Measurements from ENCODE around the gene FBXO11.
A peak's percentile ranks its signal among the peaks of the same experiment; 100 is the strongest.

FBXO11 gene

DNA sequence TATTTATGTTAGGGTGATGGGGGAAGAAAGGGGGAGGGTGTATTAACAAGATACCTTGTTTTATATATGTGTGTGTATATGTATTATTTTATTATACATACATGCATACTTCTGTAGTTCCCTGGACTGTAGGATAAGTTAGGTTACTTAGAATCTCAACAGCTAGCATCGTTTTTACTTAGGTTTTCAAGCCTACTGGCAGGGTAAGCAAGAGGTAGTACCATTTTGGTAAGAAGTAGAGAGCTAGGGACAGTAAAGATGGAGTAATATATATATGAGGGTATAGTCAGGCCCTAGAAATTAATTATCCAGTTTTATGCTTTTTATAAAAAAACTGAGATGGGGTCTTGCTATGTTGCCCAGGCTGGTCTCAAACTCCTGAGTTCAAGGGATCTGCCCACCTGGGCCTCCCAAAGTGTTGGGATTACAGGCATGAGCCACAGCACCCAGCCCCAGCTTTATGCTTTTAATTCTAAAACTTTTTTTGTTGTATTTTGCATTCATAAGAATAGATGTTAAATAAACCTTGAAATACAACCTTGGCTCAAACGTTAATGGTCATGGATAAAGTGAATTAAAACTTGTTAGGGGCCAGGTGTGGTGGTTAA is 110.1 kb downstream of the FBXO11 start:
- 97 to 98% methylated on average over 2 of the region's 2 CpGs for WGBS, 2 experiments
- Histone ChIP-seq H3K9me3 (ENCODE audit: control insufficient read depth, low read length) (no peaks in the 10 kb centered on the region), H3K4me1 (ENCODE audit: control insufficient read depth, insufficient read depth, low read length) (no peaks in the 10 kb centered on the region), H3K27ac (ENCODE audit: insufficient read depth, low read depth, low read length, poor library complexity, severe bottlenecking) (no peak overlapping the region), H3K36me3 (ENCODE audit: control insufficient read depth, insufficient read depth, low read length) (peaks cover 58% of the 10 kb centered on the region), H3K27me3 (ENCODE audit: control insufficient read depth, insufficient read depth, low read length, poor library complexity, severe bottlenecking) (no peaks in the 10 kb centered on the region), H3K4me3 (ENCODE audit: insufficient read depth, low read depth, low read length) (no peak overlapping the region)

DNA sequence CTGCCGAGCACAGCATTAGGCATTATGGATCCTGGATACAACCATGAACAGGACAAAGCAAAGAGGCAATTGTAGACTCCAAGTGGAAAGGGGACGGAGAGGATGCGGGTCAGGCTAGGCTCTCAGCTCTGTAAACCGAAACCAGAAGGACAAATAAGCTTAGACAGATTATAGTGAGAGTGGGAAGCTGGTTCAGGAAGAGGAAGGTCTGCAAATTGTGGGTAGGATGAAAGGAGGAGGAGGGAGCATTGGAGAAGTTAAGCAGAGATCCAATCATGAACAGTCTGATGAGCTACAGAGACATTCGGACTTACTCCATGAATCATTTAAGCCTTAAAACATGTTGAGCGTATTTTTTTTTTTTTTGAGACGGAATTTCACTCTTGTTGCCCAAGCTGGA is 120.3 kb downstream of the FBXO11 start:
- H3K4me3 ChIP-seq (ENCODE audit: insufficient read depth, low read depth, low read length) = no peak overlapping the region
- H3K36me3 ChIP-seq (ENCODE audit: control insufficient read depth, insufficient read depth, low read length) = peaks cover 11% of the 10 kb centered on the region
- peaks cover 9% of the 10 kb centered on the region for H3K4me1 ChIP-seq (ENCODE audit: control insufficient read depth, insufficient read depth, low read length)
- H3K27ac ChIP-seq (ENCODE audit: insufficient read depth, low read depth, low read length, poor library complexity, severe bottlenecking) = no peak overlapping the region
- WGBS, 2 experiments = 89 to 92% methylated on average over 7 of the region's 7 CpGs
- no peaks in the 10 kb centered on the region for H3K27me3 ChIP-seq (ENCODE audit: control insufficient read depth, insufficient read depth, low read length, poor library complexity, severe bottlenecking)
- H3K9me3 ChIP-seq (ENCODE audit: control insufficient read depth, low read length) = no peaks in the 10 kb centered on the region

DNA sequence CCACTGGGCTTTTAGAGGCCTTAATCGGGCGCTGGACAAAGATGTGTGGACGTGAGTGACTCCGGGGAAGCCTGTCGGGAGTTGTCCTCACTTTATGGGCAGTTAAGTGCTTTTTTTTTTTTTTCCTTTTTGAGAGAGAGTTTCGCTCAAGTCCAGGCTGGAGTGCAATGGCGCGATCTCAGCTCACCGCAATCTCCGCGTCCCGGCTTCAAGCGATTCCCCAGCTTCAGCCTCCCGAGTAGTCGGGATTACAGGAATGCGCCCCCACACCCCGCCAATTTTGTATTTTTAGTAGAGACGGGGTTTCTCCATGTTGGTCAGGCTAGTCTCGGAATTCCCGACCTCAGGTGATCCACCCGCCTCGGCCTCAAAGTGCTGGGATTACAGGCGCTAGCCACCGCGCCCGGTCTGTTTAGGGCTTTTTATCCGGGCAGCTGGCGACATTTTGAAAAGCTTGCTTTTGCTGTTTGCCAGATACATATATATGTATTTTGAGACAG is 121.9 kb downstream of the FBXO11 start:
- Histone ChIP-seq H3K27me3 (ENCODE audit: control insufficient read depth, insufficient read depth, low read length, poor library complexity, severe bottlenecking) (no peaks in the 10 kb centered on the region), H3K27ac (ENCODE audit: insufficient read depth, low read depth, low read length, poor library complexity, severe bottlenecking) (no peak overlapping the region), H3K4me1 (ENCODE audit: control insufficient read depth, insufficient read depth, low read length) (peaks cover 9% of the 10 kb centered on the region), H3K4me3 (ENCODE audit: insufficient read depth, low read depth, low read length) (peak overlapping the region; percentile 65), H3K36me3 (ENCODE audit: control insufficient read depth, insufficient read depth, low read length) (peaks cover 10% of the 10 kb centered on the region), H3K9me3 (ENCODE audit: control insufficient read depth, low read length) (no peaks in the 10 kb centered on the region)
- 23 to 26% methylated on average over 28 of the region's 28 CpGs for WGBS, 2 experiments

DNA sequence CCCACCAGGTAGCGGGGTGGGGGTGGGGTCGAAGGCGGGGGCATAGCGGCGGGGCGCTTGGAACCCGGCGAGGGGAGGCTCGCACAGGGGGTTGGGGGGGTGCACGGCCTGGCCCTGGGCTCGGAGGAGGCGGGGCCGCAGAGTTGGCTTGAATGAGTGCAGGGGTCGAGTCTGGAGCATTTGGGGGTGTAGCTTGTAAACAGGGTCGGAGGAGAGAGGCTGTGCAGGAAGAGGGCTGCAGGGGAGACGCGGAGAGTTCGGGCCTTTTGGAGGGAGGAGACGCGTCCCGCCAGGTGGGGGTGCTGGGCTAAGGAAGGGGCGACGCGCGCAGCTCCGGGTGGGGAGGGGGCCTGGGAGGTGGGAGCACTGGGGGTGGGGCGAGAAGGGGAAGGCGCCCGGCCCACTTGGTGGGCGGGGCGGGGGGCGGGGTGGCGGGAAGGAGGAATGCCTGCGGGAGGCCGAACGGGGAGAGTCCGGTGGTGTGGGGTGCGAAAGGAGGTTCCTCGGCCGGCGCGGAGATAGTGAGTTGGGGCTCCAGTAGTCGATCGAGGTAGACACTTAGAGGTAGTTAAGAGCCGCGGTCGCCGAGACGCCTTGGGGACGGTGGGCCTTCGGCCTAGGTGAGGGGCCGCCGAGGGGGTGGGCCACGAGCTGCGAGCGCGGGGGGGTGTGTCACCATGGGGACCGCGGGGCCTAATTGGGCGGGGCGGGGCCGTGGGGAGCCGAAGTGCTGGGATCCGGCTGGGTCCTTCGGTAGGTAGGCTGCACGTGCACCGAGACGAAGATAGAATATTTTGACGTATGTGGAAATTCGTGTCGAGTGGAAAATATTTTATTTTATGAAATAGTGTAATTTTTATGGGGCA is 122.6 kb downstream of the FBXO11 start:
- Histone ChIP-seq H3K27ac (ENCODE audit: insufficient read depth, low read depth, low read length, poor library complexity, severe bottlenecking) (peak overlapping the region; percentile 88), H3K4me1 (ENCODE audit: control insufficient read depth, insufficient read depth, low read length) (peaks cover 9% of the 10 kb centered on the region)
- 1% methylated on average over 63 to 70 of the region's 71 CpGs for WGBS, 2 experiments

DNA sequence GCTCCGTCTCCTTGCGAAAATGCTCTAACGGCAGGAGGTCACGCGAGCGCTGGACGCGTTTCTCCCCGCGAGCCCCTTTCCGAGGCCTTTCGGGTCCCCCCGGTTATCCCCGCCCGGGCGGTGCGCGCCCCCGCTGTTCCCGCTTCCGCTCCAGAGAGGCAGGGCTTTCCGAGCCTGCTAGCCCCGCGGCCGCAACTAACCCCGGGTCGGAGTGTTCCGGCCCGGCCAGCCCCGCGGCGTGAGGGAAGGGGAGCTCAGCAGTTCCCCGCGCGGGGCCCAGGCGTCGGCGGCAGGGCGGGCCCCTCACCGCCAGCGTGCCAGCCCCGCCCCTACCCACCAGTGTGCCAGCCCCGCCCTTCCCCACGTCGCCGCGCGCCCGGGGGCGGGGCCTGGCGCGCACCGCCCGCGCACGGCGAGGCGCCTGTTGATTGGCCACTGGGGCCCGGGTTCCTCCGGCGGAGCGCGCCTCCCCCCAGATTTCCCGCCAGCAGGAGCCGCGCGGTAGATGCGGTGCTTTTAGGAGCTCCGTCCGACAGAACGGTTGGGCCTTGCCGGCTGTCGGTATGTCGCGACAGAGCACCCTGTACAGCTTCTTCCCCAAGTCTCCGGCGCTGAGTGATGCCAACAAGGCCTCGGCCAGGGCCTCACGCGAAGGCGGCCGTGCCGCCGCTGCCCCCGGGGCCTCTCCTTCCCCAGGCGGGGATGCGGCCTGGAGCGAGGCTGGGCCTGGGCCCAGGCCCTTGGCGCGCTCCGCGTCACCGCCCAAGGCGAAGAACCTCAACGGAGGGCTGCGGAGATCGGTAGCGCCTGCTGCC is 123.4 kb downstream of the FBXO11 start, which contains the start of gene MSH6:
TSS of gene MSH6 (plus strand) at position 475 of the 815 bp plus-strand sequence. CDS start at position 564, 89 bp downstream.
- H3K27ac ChIP-seq (ENCODE audit: insufficient read depth, low read depth, low read length, poor library complexity, severe bottlenecking) = peak within 1 kb of the TSS; percentile 88
- H3K36me3 ChIP-seq (ENCODE audit: control insufficient read depth, insufficient read depth, low read length) = peaks cover 10% of the 10 kb centered on the region
- peaks cover 9% of the 10 kb centered on the region for H3K4me1 ChIP-seq (ENCODE audit: control insufficient read depth, insufficient read depth, low read length)
- 0 to 1% methylated on average over 98 of the region's 98 CpGs for WGBS, 2 experiments
- H3K27me3 ChIP-seq (ENCODE audit: control insufficient read depth, insufficient read depth, low read length, poor library complexity, severe bottlenecking) = no peaks in the 10 kb centered on the region
- H3K4me3 ChIP-seq (ENCODE audit: insufficient read depth, low read depth, low read length) = peak within 1 kb of the TSS; percentile 65
- no peaks in the 10 kb centered on the region for H3K9me3 ChIP-seq (ENCODE audit: control insufficient read depth, low read length)

More for the DNA sequence above, 122.6 kb downstream of the FBXO11 start:
- H3K4me3 ChIP-seq (ENCODE audit: insufficient read depth, low read depth, low read length) = peak overlapping the region; percentile 65
- peaks cover 10% of the 10 kb centered on the region for H3K36me3 ChIP-seq (ENCODE audit: control insufficient read depth, insufficient read depth, low read length)
- H3K9me3 ChIP-seq (ENCODE audit: control insufficient read depth, low read length) = no peaks in the 10 kb centered on the region
- no peaks in the 10 kb centered on the region for H3K27me3 ChIP-seq (ENCODE audit: control insufficient read depth, insufficient read depth, low read length, poor library complexity, severe bottlenecking)

DNA sequence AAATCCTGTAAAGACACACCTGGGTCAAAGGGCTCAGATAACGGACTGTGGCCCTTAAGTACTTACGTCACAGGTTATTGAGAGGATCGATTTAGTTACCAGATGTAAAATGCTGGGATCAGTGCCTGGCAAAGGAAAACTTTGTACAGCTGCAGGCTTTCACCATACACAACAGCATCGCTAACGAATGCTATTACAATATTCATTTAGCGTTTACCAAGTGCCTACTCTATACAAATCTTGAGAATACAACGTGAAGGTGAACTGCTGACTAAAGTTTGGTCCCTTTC is 124.0 kb downstream of the FBXO11 start:
- Histone ChIP-seq H3K4me3 (ENCODE audit: insufficient read depth, low read depth, low read length) (peak overlapping the region; percentile 65), H3K4me1 (ENCODE audit: control insufficient read depth, insufficient read depth, low read length) (peaks cover 9% of the 10 kb centered on the region), H3K36me3 (ENCODE audit: control insufficient read depth, insufficient read depth, low read length) (peaks cover 10% of the 10 kb centered on the region), H3K9me3 (ENCODE audit: control insufficient read depth, low read length) (no peaks in the 10 kb centered on the region), H3K27me3 (ENCODE audit: control insufficient read depth, insufficient read depth, low read length, poor library complexity, severe bottlenecking) (no peaks in the 10 kb centered on the region), H3K27ac (ENCODE audit: insufficient read depth, low read depth, low read length, poor library complexity, severe bottlenecking) (no peak overlapping the region)
- 28 to 32% methylated on average over 7 of the region's 7 CpGs for whole genome bisulfite sequencing, 2 experiments

DNA sequence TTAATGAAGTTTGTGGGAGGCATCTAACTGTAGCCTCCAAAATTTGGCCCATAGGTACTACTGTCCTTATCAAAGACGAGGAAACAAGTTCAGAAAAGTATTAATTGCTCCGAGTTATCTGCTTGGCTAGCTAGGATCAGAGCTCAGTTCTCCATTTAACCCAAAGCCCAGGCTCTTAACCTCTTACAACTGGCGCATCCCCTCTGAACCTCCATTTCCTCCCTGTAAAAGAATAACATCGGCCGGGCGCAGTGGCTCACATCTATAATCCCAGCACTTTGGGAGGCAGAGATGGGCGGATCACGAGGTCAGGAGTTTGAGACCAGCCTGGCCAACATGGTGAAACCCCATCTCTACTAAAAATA is 126.9 kb downstream of the FBXO11 start:
- no peaks in the 10 kb centered on the region for H3K4me1 ChIP-seq (ENCODE audit: control insufficient read depth, insufficient read depth, low read length)
- no peak overlapping the region for H3K4me3 ChIP-seq (ENCODE audit: insufficient read depth, low read depth, low read length)
- H3K27ac ChIP-seq (ENCODE audit: insufficient read depth, low read depth, low read length, poor library complexity, severe bottlenecking) = no peak overlapping the region
- no peaks in the 10 kb centered on the region for H3K9me3 ChIP-seq (ENCODE audit: control insufficient read depth, low read length)
- no peaks in the 10 kb centered on the region for H3K27me3 ChIP-seq (ENCODE audit: control insufficient read depth, insufficient read depth, low read length, poor library complexity, severe bottlenecking)
- H3K36me3 ChIP-seq (ENCODE audit: control insufficient read depth, insufficient read depth, low read length) = no peaks in the 10 kb centered on the region
- 84 to 85% methylated on average over 8 of the region's 8 CpGs for WGBS, 2 experiments

DNA sequence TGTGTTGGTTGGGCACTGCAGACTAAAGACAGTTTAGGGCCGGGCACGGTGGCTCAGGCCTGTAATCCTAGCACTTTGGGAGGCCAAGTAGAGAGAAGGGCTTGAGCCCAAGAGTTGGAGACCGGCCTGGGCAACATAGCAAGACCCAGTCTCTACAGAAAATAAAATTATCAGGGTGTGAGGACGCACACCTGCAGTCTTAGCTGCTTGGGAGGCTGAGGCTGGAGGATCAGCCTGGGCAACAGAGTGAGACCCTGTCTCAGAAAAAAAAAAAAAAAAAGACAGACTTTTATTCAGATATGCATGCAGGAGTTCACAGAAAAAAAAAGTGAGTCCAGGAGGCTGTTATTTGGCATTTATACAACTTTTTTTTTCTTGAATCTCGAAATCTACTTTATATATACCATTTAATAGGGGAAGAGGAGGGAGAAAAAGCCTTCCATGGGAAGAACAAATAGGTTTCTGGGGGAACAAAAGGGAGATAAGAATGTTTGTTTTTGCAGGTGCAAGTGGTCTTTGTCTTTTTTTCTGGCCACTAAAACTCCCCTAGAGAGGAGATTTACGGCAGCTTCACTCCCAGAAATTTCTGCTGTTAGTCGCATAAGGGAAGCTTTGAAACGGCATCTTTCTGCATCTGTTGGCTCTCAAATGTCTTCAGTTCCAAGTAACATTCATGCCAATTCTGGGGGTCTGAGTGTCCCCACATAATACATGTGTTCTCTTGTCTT is 127.4 kb downstream of the FBXO11 start:
- Histone ChIP-seq H3K4me1 (ENCODE audit: control insufficient read depth, insufficient read depth, low read length) (no peaks in the 10 kb centered on the region), H3K27me3 (ENCODE audit: control insufficient read depth, insufficient read depth, low read length, poor library complexity, severe bottlenecking) (no peaks in the 10 kb centered on the region), H3K9me3 (ENCODE audit: control insufficient read depth, low read length) (no peaks in the 10 kb centered on the region), H3K27ac (ENCODE audit: insufficient read depth, low read depth, low read length, poor library complexity, severe bottlenecking) (no peak overlapping the region), H3K4me3 (ENCODE audit: insufficient read depth, low read depth, low read length) (no peak overlapping the region), H3K36me3 (ENCODE audit: control insufficient read depth, insufficient read depth, low read length) (no peaks in the 10 kb centered on the region)
- WGBS, 2 experiments = 66 to 67% methylated on average over 7 of the region's 8 CpGs

DNA sequence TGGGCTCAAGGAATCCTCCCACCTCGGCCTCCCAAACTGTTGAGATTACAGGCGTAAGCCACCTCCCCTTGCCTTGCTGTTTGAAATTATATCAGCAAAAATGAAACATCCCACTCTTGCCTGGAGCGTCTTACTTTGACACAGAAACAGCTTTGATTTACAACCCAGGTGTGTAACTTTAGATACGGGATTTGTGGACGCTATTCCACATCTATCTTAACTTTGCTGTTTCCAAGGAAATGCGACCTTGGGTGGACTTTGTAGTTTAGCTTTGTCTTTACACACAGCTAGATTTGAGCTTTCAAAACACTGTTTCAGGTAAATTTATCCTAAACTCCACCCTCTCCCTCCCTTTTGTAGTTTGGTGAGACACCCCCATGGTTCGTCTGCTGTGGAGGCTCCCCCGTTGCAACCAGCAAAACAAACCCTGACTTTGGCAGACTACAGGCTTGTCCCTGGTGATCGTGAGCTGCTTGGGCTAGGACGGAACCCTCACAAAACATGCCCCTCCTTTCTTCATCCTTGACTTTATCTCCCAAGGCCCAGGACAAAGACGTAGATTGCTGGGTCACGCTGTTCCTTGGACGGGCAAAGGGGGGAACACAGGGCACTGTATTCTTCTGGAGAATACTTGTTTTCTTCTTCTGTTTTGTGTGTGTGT is 128.9 kb downstream of the FBXO11 start:
- Histone ChIP-seq H3K36me3 (ENCODE audit: control insufficient read depth, insufficient read depth, low read length) (no peaks in the 10 kb centered on the region), H3K27ac (ENCODE audit: insufficient read depth, low read depth, low read length, poor library complexity, severe bottlenecking) (no peak overlapping the region), H3K9me3 (ENCODE audit: control insufficient read depth, low read length) (no peaks in the 10 kb centered on the region), H3K4me3 (ENCODE audit: insufficient read depth, low read depth, low read length) (no peak overlapping the region), H3K27me3 (ENCODE audit: control insufficient read depth, insufficient read depth, low read length, poor library complexity, severe bottlenecking) (no peaks in the 10 kb centered on the region), H3K4me1 (ENCODE audit: control insufficient read depth, insufficient read depth, low read length) (no peaks in the 10 kb centered on the region)
- WGBS, 2 experiments = 90 to 91% methylated on average over 13 of the region's 13 CpGs
